Embryonic facial prominence (tissue), 1 donor: ENCODE results near the gene TMTC3.
"Not testable (repeated sequence)": the region's sequence is repeated elsewhere in the genome, so short reads cannot be mapped to it uniquely, and the experiment has no call there.

Experiments used
- DNase-seq: peaks from one replicate; pipeline ENCODE4 v3.0.0-alpha.2; 2016; ENCODE audit errors: extremely low spot score

TMTC3 gene

DNA sequence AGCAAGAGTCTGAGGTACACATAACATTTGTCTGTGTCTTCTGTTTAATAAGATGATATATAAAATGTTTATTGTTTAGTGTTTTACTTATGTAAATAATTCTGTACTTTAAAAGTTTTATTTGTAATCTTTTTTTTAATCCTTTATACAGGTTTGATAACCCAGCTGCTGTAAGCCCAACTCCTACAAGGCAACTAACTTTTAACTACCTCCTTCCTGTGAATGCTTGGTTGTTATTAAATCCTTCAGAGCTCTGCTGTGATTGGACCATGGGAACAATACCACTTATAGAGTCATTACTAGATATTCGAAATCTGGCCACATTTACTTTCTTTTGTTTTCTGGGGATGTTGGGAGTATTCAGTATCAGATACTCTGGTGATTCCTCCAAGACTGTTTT lies 24.1 kb downstream of the TMTC3 start:
- no peak for DNase-seq

DNA sequence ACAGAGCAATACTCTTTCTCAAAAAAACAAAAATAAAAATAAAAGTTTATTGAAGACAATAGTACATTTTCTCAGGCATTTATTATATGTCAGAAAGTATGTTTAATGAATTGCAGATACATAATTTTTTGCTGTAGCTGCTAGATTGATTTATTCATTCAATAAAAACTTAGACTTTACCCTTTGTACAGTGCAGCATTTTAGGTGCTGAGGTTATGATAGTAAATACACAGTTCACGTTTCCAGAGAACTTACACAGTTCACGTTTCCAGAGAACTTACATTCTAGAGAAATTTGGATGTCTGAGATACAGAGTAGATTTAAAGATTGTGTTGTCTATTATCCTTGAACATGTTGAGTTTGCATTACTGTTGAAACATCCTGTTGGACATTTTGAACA lies 25.3 kb downstream of the TMTC3 start:
- no peak for DNase-seq

DNA sequence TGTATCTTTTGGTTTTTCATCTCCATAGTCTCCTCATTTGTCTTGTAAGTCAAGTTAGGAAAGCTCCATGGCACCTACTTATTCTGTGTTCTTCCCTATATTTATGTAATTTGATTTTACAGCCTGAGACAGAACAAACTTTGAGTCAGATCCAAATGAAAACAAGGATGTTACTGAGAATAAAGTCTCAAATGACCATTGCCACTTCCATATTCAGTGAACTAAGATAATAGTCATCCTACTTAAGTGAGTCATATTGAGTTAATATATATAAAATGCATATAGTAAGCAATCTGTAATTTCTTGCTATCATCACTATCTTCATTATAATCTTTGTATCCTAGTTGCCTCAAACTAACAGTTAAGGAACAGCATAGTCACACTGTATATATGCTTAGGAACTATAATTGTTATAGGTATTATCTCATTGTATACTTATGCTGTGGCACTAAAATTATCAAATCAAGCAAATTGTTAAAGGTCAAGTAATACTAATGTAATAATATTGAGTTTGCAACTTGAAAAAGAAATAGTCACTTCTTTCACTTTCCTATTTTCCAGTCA lies 30.8 kb downstream of the TMTC3 start:
- no peak for DNase-seq

DNA sequence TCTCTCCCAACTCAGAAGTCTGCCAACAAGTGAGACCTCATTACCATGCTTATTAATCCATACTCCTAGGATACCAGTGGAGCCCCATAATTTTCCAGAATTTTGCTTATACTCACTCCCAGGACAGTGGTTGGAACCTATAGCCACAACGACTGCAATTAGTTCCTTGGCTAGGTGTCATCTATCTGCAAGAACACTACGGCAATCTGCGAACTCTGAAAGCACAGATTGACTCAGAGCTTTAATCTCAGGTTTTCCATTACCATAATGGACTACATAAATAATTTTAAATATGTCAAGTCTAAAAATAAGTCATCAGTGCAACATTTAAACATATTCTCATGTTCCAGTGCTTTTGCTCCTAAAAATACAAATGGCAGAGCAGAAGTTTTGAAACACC lies 33.4 kb downstream of the TMTC3 start:
- DNase-seq: no peak

DNA sequence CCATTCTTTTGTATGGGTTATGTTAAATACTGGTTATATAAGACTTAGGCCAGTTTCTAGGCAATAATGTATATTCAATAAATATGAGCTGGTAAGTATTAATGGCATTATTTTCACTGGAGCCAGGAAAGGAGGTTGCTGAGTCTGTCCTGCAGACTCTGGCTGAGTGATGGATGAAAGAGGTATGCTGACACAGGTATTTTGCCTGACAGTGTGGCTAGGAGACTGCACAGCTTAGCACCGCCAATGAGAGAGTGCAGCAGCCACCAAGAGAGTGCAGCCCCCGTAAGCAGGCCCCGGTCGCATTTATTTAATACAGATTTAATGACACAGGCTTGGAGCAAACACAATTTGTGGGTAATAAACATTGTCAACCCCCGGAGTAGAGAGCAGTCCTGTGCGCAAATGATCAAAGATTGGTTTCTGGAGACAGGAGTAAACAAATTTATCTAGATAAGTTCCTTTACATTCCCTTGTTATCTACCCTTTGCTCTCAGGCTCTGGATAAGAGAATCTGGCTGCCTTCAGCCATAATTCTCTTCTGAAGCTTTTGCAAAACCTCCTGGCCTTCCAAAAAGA lies 37.4 kb downstream of the TMTC3 start:
- no peak for DNase-seq

DNA sequence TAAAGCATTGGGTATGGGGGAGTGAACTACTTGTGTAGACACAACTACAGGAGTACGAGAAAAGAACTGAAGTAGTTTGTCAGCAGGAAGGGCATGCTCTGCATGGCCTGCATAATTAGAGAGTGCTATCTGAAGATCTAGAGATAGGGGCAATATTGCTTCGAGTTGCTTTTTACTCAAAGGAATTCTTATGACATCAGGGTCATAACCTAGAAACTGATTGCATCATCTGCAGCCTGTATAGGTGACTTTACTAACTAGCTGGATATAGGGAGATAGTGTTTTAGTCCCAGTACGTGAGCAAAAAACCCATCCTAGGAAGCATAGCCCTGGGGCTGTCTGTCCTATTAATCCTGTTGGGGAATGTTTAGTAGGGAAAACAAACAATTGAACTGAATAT lies 39.8 kb downstream of the TMTC3 start:
- DNase-seq: no peak

DNA sequence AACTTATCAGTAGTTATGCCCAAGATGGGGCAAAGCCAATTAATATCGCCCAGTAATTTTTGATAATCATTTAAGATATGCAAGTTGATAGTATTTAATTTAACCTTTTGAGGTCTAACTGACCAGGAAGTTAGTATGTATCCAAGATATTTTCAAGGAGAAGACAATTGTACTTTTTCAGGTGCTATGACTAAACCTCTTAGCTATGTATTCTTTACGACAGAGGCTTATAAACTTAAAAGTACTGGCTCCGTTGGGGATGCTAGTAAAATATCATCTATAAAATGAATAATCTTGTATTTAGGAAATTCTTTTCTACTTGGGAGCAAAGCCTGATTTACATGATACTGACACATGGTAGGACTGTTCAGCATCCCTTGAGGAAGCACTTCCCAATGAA lies 40.3 kb downstream of the TMTC3 start:
- no peak for DNase-seq

DNA sequence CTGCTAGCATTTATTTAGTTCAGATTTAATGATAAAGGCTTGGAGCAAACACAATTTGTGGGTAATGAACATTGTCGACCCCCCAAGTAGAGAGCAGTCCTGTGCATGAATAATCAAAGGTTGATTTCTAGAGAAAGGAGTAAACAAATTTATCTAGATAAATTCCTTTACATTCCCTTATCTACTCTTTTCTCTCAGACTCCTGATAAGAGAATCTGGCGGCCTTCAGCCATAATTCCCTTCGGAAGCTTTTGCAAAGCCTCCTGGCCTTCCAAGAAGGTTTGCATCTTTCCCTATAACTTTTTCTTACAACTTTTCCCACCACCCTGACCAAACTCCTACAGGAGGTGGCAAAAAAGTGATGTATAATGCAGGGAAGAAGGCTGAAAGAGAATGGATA lies 42.1 kb downstream of the TMTC3 start:
- DNase-seq: no peak

DNA sequence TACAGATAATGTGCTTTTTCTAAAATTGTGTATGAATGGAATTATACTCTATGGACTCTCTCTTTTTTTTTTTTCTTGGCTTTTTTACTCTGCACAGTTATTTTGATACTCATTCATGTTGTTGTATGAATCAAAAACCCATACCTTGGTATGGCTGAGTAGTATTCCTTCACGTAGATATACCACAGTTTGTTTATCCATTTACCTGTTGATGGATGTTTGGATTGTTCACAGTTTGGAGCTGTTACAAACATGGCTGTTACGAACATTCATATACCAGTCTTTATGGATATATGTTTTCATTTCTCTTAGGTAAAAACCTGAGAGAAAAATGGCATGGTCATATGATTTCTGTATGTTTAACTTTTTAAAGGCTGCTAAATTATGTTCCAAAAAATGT lies 43.2 kb downstream of the TMTC3 start:
- no peak for DNase-seq

DNA sequence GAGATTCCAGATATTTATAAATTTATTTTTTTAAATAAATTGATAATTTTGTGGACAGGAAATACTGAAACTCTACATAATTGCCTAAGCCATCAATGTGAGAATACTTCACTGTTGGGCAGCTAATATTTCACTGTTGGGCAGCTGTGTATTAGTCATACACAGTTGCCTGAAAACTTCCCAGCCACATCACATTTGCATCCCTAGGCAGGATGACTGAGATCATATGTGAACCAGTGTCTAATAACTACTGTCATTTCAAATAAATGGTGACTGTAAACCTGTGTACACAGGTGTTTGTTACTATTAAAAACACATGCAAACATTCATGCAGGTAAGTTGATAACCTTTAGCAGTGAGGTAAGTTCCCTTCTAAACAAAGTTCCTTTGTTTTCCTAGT lies 43.9 kb downstream of the TMTC3 start:
- no peak for DNase-seq

DNA sequence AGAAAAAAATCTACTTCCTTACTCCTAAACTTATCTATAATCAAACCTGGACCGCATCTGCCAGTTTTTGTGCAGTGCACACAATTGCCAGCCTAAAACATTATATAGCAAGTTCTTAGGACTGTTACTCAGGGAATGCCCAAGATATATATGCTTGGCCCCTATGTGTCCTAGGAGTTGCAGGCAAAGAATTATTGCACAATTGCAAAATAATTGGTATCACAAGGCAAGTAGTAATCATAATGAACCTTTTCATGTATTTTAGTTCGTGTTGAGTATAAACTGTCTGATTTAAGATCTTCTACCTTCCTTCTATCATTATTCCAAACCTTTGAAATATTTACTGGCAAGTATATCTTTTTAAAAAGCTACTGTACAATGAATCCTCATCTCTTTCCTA lies 45.5 kb downstream of the TMTC3 start:
- no peak for DNase-seq

DNA sequence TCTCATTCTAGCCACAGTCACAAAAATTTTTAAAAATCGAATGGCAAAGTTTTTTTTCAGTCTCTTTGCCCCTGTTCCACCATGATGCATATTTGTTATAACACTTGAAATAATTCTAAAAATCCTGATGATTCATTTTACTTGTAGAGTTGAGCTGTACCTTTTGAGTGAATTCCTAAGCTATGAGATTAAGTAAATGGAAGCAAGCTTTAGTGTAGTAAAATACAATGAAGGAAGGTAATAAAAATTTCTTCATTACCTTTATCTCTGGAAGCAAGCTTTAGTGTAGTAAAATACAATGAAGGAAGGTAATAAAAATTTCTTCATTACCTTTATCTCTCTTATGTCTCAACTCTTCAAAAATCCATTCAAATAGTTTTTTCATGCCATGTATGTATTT lies 46.1 kb downstream of the TMTC3 start:
- no peak for DNase-seq

DNA sequence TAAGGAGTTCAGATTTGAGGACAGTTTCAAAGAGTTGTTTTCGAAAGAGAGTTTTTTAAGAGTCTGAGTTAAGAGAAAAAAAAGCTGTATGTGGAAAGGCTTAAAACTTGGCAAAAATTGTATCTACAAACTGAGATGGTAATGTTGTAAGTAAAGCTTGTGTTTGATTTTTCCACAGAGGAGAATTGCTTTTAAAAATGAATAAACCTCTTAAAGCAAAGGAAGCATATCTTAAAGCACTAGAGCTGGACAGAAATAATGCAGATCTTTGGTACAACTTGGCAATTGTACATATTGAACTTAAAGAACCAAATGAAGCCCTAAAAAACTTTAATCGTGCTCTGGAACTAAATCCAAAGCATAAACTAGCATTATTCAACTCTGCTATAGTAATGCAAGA lies 50.3 kb downstream of the TMTC3 start:
- DNase-seq: no peak

DNA sequence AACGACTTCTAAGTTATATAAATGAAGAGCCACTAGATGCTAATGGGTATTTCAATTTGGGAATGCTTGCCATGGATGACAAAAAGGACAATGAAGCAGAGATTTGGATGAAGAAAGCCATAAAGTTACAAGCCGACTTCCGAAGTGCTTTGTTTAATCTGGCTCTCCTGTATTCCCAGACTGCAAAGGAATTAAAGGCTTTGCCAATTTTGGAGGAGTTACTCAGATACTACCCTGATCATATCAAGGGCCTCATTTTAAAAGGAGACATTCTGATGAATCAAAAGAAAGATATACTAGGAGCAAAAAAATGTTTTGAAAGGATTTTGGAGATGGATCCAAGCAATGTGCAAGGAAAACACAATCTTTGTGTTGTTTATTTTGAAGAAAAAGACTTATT lies 52.8 kb downstream of the TMTC3 start:
- DNase-seq: no peak

DNA sequence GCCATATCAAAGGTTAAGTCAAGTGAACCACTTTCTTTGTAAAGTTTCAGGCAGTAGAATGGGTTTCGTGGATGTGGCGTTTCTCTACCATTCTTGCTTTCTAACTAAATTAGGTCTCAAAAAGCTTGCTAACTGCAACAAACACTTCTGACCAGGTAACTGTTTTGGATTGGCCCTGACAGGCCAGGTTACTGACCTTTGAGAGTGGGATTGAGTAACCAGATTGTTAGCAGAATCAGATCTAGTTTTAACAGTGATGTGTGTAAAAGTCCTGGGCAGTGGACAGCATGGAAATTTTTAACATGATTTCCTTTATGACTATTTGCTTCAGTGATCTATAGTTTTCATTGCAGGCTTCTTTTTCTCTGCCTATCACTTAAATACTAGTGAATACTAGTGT lies 57.9 kb downstream of the TMTC3 start:
- DNase-seq: no peak

DNA sequence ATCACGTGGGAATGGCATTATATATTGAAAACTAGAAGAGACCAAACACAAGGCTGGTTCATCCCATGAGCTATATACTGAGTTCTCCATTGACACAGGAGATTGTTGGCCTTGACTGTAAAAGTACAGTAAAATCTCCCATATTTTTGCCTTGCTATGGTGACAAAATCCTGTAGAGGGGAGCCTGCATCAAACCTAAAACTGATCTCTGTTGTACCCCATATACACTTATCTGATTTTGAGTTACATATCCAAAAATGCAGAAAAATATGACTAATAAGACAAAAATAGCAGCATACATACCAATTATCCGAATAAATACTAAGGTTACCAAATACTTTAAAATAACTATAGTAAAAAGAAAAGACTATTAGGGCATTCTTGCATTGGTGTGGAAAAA lies 60.4 kb downstream of the TMTC3 start:
- DNase-seq: no peak

DNA sequence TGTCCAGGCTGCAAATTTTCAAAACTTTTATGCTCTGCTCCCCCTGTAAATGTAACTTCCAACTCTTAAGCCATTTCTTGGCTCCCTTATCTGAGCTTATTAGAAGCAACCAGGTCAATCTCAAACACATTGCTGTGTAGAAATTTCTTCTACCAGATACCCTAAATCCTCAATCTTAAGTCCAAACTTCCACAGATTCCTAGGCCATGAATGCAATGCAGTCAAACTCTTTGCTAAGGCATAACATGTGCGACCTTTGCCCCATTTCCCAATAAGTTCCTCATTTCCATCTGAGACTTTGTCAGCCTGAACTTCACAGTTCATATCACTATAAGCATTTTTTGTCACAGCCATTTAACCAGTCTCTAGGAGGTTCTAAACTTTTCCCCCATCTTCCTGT lies 64.5 kb downstream of the TMTC3 start:
- no peak for DNase-seq

DNA sequence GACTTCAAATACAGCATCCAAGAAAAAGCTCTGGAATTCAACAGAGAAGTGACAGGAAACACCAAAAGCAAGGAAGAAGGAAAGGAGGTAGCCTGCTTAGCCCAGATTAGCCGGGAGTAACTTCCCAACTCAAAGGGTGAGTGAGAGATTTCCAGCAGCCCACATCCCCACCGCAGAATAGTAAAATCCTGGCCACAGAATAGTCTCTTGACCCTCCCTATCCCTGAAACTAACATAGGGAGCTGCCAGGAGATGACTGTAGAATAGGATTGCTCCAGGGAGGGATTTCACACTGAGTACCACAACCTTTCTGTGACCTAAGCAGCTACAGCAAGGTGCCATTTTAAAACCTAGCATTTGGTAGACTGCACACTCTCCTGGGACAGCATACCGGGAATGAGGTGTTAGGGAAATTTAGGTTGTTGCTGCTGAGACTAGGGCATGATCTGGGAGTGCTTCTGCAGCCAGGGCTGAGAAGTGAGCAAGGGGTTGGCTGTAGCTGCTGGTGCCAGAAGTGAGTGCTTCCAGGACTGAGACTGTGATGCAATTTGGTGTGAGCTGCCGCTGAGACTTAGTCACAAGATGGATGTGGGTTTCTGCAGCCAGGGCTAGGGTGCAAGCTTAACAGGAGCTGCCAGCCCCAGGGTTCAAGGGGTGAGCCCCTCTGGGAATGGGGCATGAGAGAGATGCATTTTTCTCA lies 66.0 kb downstream of the TMTC3 start:
- DNase-seq: no peak

DNA sequence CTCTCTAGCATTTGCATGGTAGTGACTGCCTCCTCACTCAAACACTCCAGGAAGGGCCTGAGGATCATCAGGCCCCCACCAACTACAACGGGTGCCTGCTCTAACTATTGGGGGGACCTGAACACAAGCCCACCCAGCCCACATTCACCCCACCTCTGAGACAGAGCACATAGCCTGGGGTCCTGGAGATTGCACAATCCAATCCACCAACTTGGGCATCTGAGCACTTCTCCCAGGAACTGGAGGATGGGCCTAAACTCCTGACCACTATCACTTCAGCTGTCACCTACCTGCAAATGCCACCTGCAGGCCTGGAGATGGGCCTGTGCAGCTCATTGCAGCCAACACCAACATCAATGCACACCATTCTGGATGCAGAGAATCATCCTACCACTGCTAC lies 66.6 kb downstream of the TMTC3 start:
- no peak for DNase-seq

DNA sequence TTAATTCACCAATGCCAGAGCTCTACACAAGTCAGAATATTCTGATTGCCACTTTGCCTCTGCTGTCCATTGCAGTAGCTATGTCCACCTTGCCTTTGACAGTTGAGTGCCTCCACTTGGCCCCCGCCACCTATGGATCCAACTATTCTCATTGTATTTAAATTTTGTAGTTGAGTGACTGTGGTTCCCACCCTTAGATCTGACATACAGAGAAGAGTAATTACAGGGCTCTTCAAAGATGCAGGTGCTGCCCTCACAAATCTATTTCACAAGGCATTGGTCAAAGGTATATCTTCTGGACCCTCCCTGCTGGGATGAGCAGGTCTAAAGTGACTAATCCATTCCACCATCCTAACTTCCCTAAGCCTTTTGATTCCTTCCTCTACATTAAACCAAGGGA lies 68.2 kb downstream of the TMTC3 start:
- DNase-seq: not testable (repeated sequence)

DNA sequence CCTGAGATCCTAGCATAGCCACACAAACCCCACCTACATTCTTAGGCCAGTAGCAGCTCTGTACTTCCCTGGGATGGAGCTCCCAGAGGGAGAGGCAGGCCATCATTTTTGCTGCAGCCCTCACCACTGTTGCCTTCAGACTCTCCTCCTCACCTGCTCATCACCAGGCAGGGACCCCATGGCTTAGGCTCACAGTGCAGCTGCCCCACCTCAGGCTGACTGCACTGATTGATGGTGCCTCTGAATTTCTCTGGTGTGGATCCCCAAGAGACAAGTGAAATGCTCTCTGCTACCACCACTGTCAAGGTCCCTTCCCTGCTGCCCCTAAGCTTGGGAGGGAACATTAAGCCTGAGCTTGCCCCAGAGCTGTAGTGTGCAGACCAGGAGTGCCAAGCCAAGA lies 76.2 kb downstream of the TMTC3 start:
- DNase-seq: no peak

DNA sequence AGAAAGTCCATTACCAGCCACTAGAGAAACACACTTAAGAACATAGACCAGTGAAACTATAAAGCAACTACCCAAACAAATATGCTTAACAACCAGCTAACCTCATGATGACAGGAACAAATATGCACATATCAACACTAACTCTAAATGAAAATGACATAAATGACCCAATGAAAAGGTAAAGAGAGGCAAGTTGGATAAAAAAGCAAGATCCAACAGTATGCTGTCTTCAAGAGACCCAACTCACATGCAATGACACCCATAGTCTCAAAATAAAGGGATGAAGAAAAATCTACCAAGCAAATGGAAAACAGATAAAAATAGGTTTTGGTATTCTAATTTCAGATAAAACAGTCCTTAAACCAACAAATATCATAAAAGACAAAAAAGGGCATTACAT lies 77.8 kb downstream of the TMTC3 start:
- no peak for DNase-seq

DNA sequence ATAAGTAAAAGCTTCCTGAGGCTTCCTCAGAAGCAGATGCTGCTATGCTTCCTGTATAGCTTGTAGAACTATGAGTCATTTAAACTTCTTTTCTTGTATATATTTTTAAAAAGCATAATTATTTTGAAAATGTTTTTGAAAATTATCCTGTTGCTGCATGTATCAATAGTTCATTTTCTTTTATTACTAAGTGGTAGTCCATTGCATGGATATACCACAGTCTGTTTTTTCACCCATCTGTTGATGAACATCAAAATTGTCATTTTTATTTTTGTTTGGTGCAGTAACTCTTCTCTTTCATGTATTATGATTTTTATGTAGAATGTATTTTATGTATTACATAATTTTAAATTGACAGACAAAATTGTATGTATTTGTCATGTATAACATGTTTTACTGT lies 81.4 kb downstream of the TMTC3 start:
- DNase-seq: no peak

DNA sequence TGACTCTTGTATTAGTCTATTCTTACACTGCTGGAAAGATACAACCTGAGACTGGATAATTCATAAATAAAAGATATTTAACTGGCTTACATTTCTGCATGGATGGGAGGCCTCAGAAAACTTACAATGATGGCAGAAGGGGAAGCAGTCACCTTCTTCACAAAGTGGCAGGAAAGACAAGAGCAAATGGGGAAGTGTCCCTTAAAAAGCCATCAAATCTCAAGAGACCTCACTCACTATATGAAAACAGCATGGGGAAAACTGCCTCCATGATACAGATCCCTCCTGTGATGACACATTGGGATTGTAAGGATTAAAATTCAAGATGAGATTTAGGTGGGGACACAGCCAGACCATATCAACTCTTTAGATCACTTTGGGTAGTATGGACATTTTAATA lies 83.7 kb downstream of the TMTC3 start:
- DNase-seq: no peak
